Activated T-cell treated with anti-CD3 and anti-CD28 coated beads, Interleukin-2, amount 50 U/mL, for 1 hour (primary cell): Measurements from ENCODE around the gene UBB.
A peak's percentile ranks its signal among the peaks of the same experiment; 100 is the strongest.

Source experiments
- DNase-seq: peaks from one replicate; pipeline ENCODE4 v3.0.0-alpha.2; 2020

The UBB gene

GRCh38 chr17:16380640-16381495 is at the start of gene UBB:
UBB (plus strand) TSS chr17:16381091; CDS start chr17:16381908, 817 bp downstream.
- DNase-seq = peak; percentile 88

- no peak for DNase-seq
These were observed 42.5 kb upstream of the UBB start for GRCh38 chr17:16338391-16338790.

- no peak for DNase-seq
These were observed 41.5 kb upstream of the UBB start for GRCh38 chr17:16339402-16339801.

GRCh38 chr17:16339959-16340358 is 40.9 kb upstream of the UBB start:
- no peak for DNase-seq

GRCh38 chr17:16342979-16343378 is 37.9 kb upstream of the UBB start:
- no peak for DNase-seq

- no peak for DNase-seq
These were observed 37.3 kb upstream of the UBB start for GRCh38 chr17:16343569-16343968.

GRCh38 chr17:16345565-16345964 is 35.3 kb upstream of the UBB start:
- DNase-seq = no peak

- DNase-seq = no peak
These were observed 34.1 kb upstream of the UBB start for GRCh38 chr17:16346721-16347271.

GRCh38 chr17:16348586-16348985 is 32.3 kb upstream of the UBB start:
- no peak for DNase-seq

- DNase-seq = no peak
These were observed 31.5 kb upstream of the UBB start for GRCh38 chr17:16349431-16349830.

GRCh38 chr17:16351831-16352230 is 29.1 kb upstream of the UBB start:
- DNase-seq = no peak

GRCh38 chr17:16352303-16352666 is 28.6 kb upstream of the UBB start:
- peak; percentile 41 for DNase-seq

- no peak for DNase-seq
These were observed 28.1 kb upstream of the UBB start for GRCh38 chr17:16352667-16353316.

- DNase-seq = peak; percentile 80
These were observed 27.3 kb upstream of the UBB start, which contains the start of gene CENPV for GRCh38 chr17:16353317-16354174. CENPV (minus strand) TSS chr17:16353469; CDS start chr17:16353436, 33 bp downstream.

- DNase-seq = no peak
These were observed 26.3 kb upstream of the UBB start for GRCh38 chr17:16354585-16354984.

- DNase-seq = no peak
These were observed 22.5 kb upstream of the UBB start for GRCh38 chr17:16358394-16358793.

- DNase-seq = no peak
These were observed 19.0 kb upstream of the UBB start for GRCh38 chr17:16361874-16362273.

- DNase-seq = peak; percentile 72
These were observed 16.9 kb upstream of the UBB start for GRCh38 chr17:16363749-16364536.

GRCh38 chr17:16364625-16365024 is 16.3 kb upstream of the UBB start:
- DNase-seq = no peak

GRCh38 chr17:16371742-16372141 is 9.1 kb upstream of the UBB start:
- no peak for DNase-seq

GRCh38 chr17:16374146-16374938 is 6.5 kb upstream of the UBB start:
- no peak for DNase-seq
